Measurements from ENCODE around the gene COMT. TPM values are rescaled to one million over a fixed set of nuclear protein-coding genes. Genes with fewer than 3 reads are reported as not detected.

Gene COMT
- total RNA-seq, 2 donors from 2014 or later = 26.6 to 27.8 TPM

DNA sequence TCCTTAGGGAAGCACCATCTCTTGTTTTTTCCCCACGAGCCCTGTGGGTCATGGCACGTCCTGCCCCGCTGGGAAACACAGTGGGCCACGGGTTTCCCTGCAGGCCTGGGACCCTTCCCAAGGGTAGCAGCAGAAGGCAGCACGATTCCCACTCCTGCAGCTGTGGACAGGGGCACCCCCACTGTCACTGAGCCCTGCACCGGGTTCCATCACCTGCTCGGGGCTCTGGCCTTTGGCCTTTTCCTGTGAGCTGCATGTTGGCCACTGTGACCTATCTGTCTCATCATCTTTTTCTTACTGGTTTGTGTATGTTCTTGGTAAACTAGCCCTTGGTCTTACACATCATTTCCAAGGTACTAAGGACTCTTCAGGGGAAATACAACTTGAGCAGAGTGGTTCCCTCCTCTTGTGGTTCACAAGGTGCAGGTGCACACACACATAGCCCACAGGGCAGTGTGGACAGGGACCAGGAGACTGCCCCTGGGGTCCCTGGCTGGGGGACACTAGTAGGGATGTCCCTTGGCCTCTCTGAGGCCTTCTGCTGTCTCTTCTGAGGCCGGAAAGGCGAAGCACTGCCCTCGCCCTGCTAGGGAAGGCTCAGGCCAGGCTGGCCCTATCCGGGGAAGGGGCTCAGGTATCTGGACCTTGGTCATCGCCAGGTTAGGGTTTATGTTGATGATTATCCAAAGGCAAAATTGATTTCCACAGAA lies 19.1 kb downstream of the COMT start:
- no peak overlapping the region for H3K4me3 Mint-ChIP-seq
- H3K36me3 ChIP-seq (ENCODE audit: control insufficient read depth, insufficient read depth, low read length) = no peaks in the 10 kb centered on the region
- peaks cover 15% of the 10 kb centered on the region for H3K4me1 Mint-ChIP-seq
- WGBS, 2 experiments (ENCODE audit: insufficient coverage in 1 of 2, insufficient read length in 1 of 2) = 90 to 93% methylated on average over 7 to 12 of the region's 12 CpGs
- TF ChIP-seq, protein P1, sequence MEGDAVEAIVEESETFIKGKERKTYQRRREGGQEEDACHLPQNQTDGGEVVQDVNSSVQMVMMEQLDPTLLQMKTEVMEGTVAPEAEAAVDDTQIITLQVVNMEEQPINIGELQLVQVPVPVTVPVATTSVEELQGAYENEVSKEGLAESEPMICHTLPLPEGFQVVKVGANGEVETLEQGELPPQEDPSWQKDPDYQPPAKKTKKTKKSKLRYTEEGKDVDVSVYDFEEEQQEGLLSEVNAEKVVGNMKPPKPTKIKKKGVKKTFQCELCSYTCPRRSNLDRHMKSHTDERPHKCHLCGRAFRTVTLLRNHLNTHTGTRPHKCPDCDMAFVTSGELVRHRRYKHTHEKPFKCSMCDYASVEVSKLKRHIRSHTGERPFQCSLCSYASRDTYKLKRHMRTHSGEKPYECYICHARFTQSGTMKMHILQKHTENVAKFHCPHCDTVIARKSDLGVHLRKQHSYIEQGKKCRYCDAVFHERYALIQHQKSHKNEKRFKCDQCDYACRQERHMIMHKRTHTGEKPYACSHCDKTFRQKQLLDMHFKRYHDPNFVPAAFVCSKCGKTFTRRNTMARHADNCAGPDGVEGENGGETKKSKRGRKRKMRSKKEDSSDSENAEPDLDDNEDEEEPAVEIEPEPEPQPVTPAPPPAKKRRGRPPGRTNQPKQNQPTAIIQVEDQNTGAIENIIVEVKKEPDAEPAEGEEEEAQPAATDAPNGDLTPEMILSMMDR (conservative IDR thresholded peaks at IDR 0.05) = no peak
- no peak overlapping the region for H3K27ac ChIP-seq (ENCODE audit: low read depth, low read length)
- DNase-seq = no peak
- H3K36me3 Mint-ChIP-seq (ENCODE audit: low read depth) = no peaks in the 10 kb centered on the region
- peaks cover 5% of the 10 kb centered on the region for H3K4me1 ChIP-seq (ENCODE audit: control insufficient read depth, insufficient read depth, low read length)
- H3K9ac ChIP-seq (ENCODE audit: extremely low read depth, low read length, poor library complexity, severe bottlenecking) = no peak overlapping the region
- H3K9me3 ChIP-seq (ENCODE audit: control insufficient read depth, low read length) = no peaks in the 10 kb centered on the region
- no peaks in the 10 kb centered on the region for H3K9me3 Mint-ChIP-seq
- H3K4me3 ChIP-seq (ENCODE audit: low read length) = no peak overlapping the region
- H3K27me3 ChIP-seq (ENCODE audit: control insufficient read depth, insufficient read depth, low read length, poor library complexity, severe bottlenecking) = no peaks in the 10 kb centered on the region
- no peak overlapping the region for H3K27ac Mint-ChIP-seq
- peaks cover 2% of the 10 kb centered on the region for H3K27me3 Mint-ChIP-seq (ENCODE audit: insufficient read depth)

- Mint-ChIP-seq H3K9me3 (no peaks in the 10 kb centered on the region), H3K4me3 (no peak overlapping the region), H3K4me1 (peaks cover 15% of the 10 kb centered on the region), H3K27me3 (ENCODE audit: insufficient read depth) (peaks cover 2% of the 10 kb centered on the region), H3K27ac (no peak overlapping the region), H3K36me3 (ENCODE audit: low read depth) (no peaks in the 10 kb centered on the region)
- H3K4me3 ChIP-seq (ENCODE audit: low read length) = no peak overlapping the region
- 93 to 100% methylated on average over 8 to 9 of the region's 9 CpGs for WGBS, 2 experiments (ENCODE audit: insufficient coverage in 1 of 2, insufficient read length in 1 of 2)
- TF ChIP-seq, protein P1 (conservative IDR thresholded peaks at IDR 0.05) = no peak
- H3K27me3 ChIP-seq (ENCODE audit: control insufficient read depth, insufficient read depth, low read length, poor library complexity, severe bottlenecking) = no peaks in the 10 kb centered on the region
- no peaks in the 10 kb centered on the region for H3K9me3 ChIP-seq (ENCODE audit: control insufficient read depth, low read length)
- no peaks in the 10 kb centered on the region for H3K36me3 ChIP-seq (ENCODE audit: control insufficient read depth, insufficient read depth, low read length)
- H3K27ac ChIP-seq (ENCODE audit: low read depth, low read length) = no peak overlapping the region
- no peak overlapping the region for H3K9ac ChIP-seq (ENCODE audit: extremely low read depth, low read length, poor library complexity, severe bottlenecking)
- no peak for DNase-seq
- H3K4me1 ChIP-seq (ENCODE audit: control insufficient read depth, insufficient read depth, low read length) = peaks cover 5% of the 10 kb centered on the region
Observed at GRCh38 chr22:19961201-19961580, 19.6 kb downstream of the COMT start.

GRCh38 chr22:19961868-19962245 lies 20.3 kb downstream of the COMT start:
- H3K4me3 Mint-ChIP-seq = no peak overlapping the region
- H3K27ac Mint-ChIP-seq = no peak overlapping the region
- Histone ChIP-seq H3K9me3 (ENCODE audit: control insufficient read depth, low read length) (no peaks in the 10 kb centered on the region), H3K9ac (ENCODE audit: extremely low read depth, low read length, poor library complexity, severe bottlenecking) (no peak overlapping the region), H3K36me3 (ENCODE audit: control insufficient read depth, insufficient read depth, low read length) (no peaks in the 10 kb centered on the region), H3K27ac (ENCODE audit: low read depth, low read length) (no peak overlapping the region), H3K4me3 (ENCODE audit: low read length) (no peak overlapping the region), H3K27me3 (ENCODE audit: control insufficient read depth, insufficient read depth, low read length, poor library complexity, severe bottlenecking) (no peaks in the 10 kb centered on the region), H3K4me1 (ENCODE audit: control insufficient read depth, insufficient read depth, low read length) (peaks cover 5% of the 10 kb centered on the region)
- no peaks in the 10 kb centered on the region for H3K9me3 Mint-ChIP-seq
- WGBS, 2 experiments (ENCODE audit: insufficient coverage in 1 of 2, insufficient read length in 1 of 2) = 92 to 100% methylated on average over 4 to 8 of the region's 8 CpGs
- H3K4me1 Mint-ChIP-seq = peaks cover 15% of the 10 kb centered on the region
- peaks cover 2% of the 10 kb centered on the region for H3K27me3 Mint-ChIP-seq (ENCODE audit: insufficient read depth)
- TF ChIP-seq, protein P1 (conservative IDR thresholded peaks at IDR 0.05) = no peak
- no peak for DNase-seq
- no peaks in the 10 kb centered on the region for H3K36me3 Mint-ChIP-seq (ENCODE audit: low read depth)

Measured in endodermal cell (in vitro differentiated cells).